Calu3 (cell line): ENCODE data around the gene NOX5. TPM values are rescaled to one million over a fixed set of nuclear protein-coding genes. Genes with fewer than 3 reads are reported as not detected.

Source experiments
- BruUV-seq: library from RNA; stranded (reverse); fragments of 400-500 nt; replicated peaks from 2 replicates; lab custom pipeline; 2021; lab: Mats Ljungman, UMichigan
- CTCF ChIA-PET: fragments of 300-600 bp; sonication (Branson Sonifier 250); formaldehyde crosslinking; loops from one replicate; lab custom pipeline; 2022; ENCODE audit warnings: antibody characterized with exemption; lab: Charles Lee
- DNase-seq: peaks from one replicate; pipeline ENCODE4 v3.0.0; 2022
- H3K27ac Mint-ChIP-seq: one replicate; pipeline ENCODE4 v1.8.0; 2022; ENCODE audit warnings: mixed read lengths; ENCODE audit not compliant: unreplicated experiment
- H3K27me3 Mint-ChIP-seq: one replicate; pipeline ENCODE4 v1.8.0; 2022; ENCODE audit warnings: mixed read lengths; ENCODE audit not compliant: unreplicated experiment
- H3K36me3 Mint-ChIP-seq: one replicate; pipeline ENCODE4 v1.8.0; 2022; ENCODE audit warnings: mild to moderate bottlenecking, moderate library complexity, mixed read lengths; ENCODE audit not compliant: insufficient read depth, unreplicated experiment
- H3K4me1 Mint-ChIP-seq: one replicate; pipeline ENCODE4 v1.8.0; 2022; ENCODE audit warnings: mild to moderate bottlenecking, low read depth, mixed read lengths; ENCODE audit not compliant: unreplicated experiment
- H3K4me3 Mint-ChIP-seq: one replicate; pipeline ENCODE4 v1.8.0; 2022; ENCODE audit warnings: mild to moderate bottlenecking, low read depth, moderate library complexity, mixed read lengths; ENCODE audit not compliant: unreplicated experiment
- H3K9me3 Mint-ChIP-seq: one replicate; pipeline ENCODE4 v1.8.0; 2022; ENCODE audit warnings: low read depth, mixed read lengths; ENCODE audit not compliant: unreplicated experiment
- CTCF ChIP-seq: fragments of 200-600 bp; IDR thresholded peaks from one replicate; pipeline ENCODE4 v1.8.0; 2022; ENCODE audit warnings: antibody characterized with exemption; ENCODE audit not compliant: unreplicated experiment
- intact Hi-C: fragments of 100-400 bp; cut with micrococcal nuclease; formaldehyde crosslinking; loops from one replicate; pipeline ENCODE4 v1.10.0; 2022; ENCODE audit not compliant: unreplicated experiment
- total RNA-seq: library from RNA; stranded (reverse); gene quantifications from 2 replicates; pipeline ENCODE4 v1.2.3, GENCODE V29; 2022

Gene NOX5
- total RNA-seq, 1 experiment from 2014 or later = 0.14 TPM

- intact Hi-C loops = no loop called here
- H3K27me3 Mint-ChIP-seq = peaks cover under 1% of the 10 kb centered on the region
- no peaks in the 10 kb centered on the region for H3K36me3 Mint-ChIP-seq
- no peak overlapping the region for H3K4me3 Mint-ChIP-seq
- no peak overlapping the region for H3K27ac Mint-ChIP-seq
- BruUV-seq = no TSS peak
- peaks cover 29% of the 10 kb centered on the region for H3K4me1 Mint-ChIP-seq
- no peak for DNase-seq
- no peak for TF ChIP-seq CTCF
- no peaks in the 10 kb centered on the region for H3K9me3 Mint-ChIP-seq
- CTCF ChIA-PET = interaction anchor here (2.1 kb wide), 1 partner anchor 11 kb away, joined by 7 read pairs; no protein-coding TSS in a partner anchor
Measured at GRCh38 chr15:69042531-69042930, 28.0 kb downstream of the NOX5 start.

GRCh38 chr15:69045802-69046201, 31.3 kb downstream of the NOX5 start:
- CTCF ChIA-PET = no interaction called here
- no peaks in the 10 kb centered on the region for H3K27me3 Mint-ChIP-seq
- H3K9me3 Mint-ChIP-seq = no peaks in the 10 kb centered on the region
- peak overlapping the region; percentile 11 for H3K27ac Mint-ChIP-seq
- no TSS peak for BruUV-seq
- no peak for TF ChIP-seq CTCF
- no peak overlapping the region for H3K4me3 Mint-ChIP-seq
- intact Hi-C loops = no loop called here
- H3K36me3 Mint-ChIP-seq = no peaks in the 10 kb centered on the region
- H3K4me1 Mint-ChIP-seq = peaks cover 29% of the 10 kb centered on the region
- no peak for DNase-seq

- TF ChIP-seq CTCF = no peak
- Mint-ChIP-seq H3K27me3 (no peaks in the 10 kb centered on the region), H3K9me3 (no peaks in the 10 kb centered on the region), H3K36me3 (no peaks in the 10 kb centered on the region), H3K27ac (no peak overlapping the region), H3K4me3 (no peak overlapping the region), H3K4me1 (peaks cover 29% of the 10 kb centered on the region)
- no TSS peak for BruUV-seq
- DNase-seq = no peak
- CTCF ChIA-PET = no interaction called here
- intact Hi-C loops = no loop called here
Measured at GRCh38 chr15:69046781-69047180, 32.3 kb downstream of the NOX5 start.

- BruUV-seq = no TSS peak
- CTCF ChIA-PET = no interaction called here
- peaks cover 12% of the 10 kb centered on the region for H3K27me3 Mint-ChIP-seq
- no peak overlapping the region for H3K4me3 Mint-ChIP-seq
- DNase-seq = no peak
- H3K27ac Mint-ChIP-seq = no peak overlapping the region
- H3K36me3 Mint-ChIP-seq = no peaks in the 10 kb centered on the region
- intact Hi-C loops = loop anchor here (2.0 kb wide), 1 partner anchor 175 kb away; no protein-coding TSS in a partner anchor
- no peaks in the 10 kb centered on the region for H3K9me3 Mint-ChIP-seq
- no peak for TF ChIP-seq CTCF
- H3K4me1 Mint-ChIP-seq = peaks cover 9% of the 10 kb centered on the region
Measured at GRCh38 chr15:69049976-69050375, 35.5 kb downstream of the NOX5 start.
